Measurements from ENCODE around the gene GCA.

GCA gene

GRCh38 chr2:162328424-162329157, 15.3 kb upstream of the GCA start:
- DNase-seq = no peak

- no peak for DNase-seq
Observed at GRCh38 chr2:162330881-162331280, 13.1 kb upstream of the GCA start.

- DNase-seq = no peak
Observed at GRCh38 chr2:162333968-162334367, 10.0 kb upstream of the GCA start.

GRCh38 chr2:162337868-162338267, 6.1 kb upstream of the GCA start:
- DNase-seq = no peak

GRCh38 chr2:162340822-162341221, 3.1 kb upstream of the GCA start:
- no peak for DNase-seq

- no peak for DNase-seq
Observed at GRCh38 chr2:162342321-162342720, 1.6 kb upstream of the GCA start.

GRCh38 chr2:162342841-162343240, 1.1 kb upstream of the GCA start:
- DNase-seq = no peak

GRCh38 chr2:162343492-162343823, 474 bp upstream of the GCA start:
- DNase-seq = no peak

GRCh38 chr2:162344617-162344950, 652 bp downstream of the GCA start:
- DNase-seq = no peak

GRCh38 chr2:162365392-162365791, 21.5 kb downstream of the GCA start:
- no peak for DNase-seq

GRCh38 chr2:162368494-162368893, 24.6 kb downstream of the GCA start:
- DNase-seq = no peak

GRCh38 chr2:162369551-162369950, 25.6 kb downstream of the GCA start:
- no peak for DNase-seq

GRCh38 chr2:162370931-162371330, 27.0 kb downstream of the GCA start:
- DNase-seq = no peak

- no peak for DNase-seq
Observed at GRCh38 chr2:162372818-162373217, 28.9 kb downstream of the GCA start.

- DNase-seq = no peak
Observed at GRCh38 chr2:162379719-162380580, 36.0 kb downstream of the GCA start.

GRCh38 chr2:162381851-162382250, 37.9 kb downstream of the GCA start:
- DNase-seq = no peak

GRCh38 chr2:162382278-162382677, 38.3 kb downstream of the GCA start:
- DNase-seq = no peak

GRCh38 chr2:162385536-162385935, 41.6 kb downstream of the GCA start:
- no peak for DNase-seq

GRCh38 chr2:162390801-162391200, 46.9 kb downstream of the GCA start:
- DNase-seq = no peak

- DNase-seq = no peak
Observed at GRCh38 chr2:162400336-162400735, 56.4 kb downstream of the GCA start.

GRCh38 chr2:162401871-162402270, 57.9 kb downstream of the GCA start:
- DNase-seq = no peak

- no peak for DNase-seq
Observed at GRCh38 chr2:162403884-162404283, 60.0 kb downstream of the GCA start.

Data from left hindlimb (tissue), 1 donor.